Measurements from ENCODE around the gene ELF5. TPM values are rescaled to one million over a fixed set of nuclear protein-coding genes. Genes with fewer than 3 reads are reported as not detected.
A peak's percentile ranks its signal among the peaks of the same experiment; 100 is the strongest.

Gene ELF5
- total RNA-seq, 1 donor from 2014 or later: not detected

DNA sequence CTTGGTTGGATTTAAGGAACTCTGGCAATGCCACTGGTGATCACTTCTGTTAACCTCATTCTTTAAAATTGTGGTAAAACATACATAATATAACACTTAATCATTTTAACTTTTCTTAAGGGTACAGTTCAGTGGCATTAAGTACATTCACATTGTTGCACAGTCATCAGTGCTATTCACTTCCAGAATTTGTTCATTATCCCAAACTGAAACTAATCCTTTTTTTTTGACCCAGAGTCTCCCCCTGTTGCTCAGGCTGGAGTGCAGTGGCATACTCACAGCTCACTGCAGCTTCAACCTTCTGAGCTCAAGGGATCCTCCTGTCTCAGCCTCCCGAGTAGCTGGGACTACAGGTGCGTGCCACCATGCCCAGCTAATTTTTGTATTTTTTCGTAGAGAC lies 10.6 kb downstream of the ELF5 start:
- no peak overlapping the region for H3K27ac Mint-ChIP-seq (ENCODE audit: unreplicated experiment)
- H3K4me3 Mint-ChIP-seq: no peak overlapping the region
- no peaks in the 10 kb centered on the region for H3K27me3 Mint-ChIP-seq (ENCODE audit: low read depth)
- no peak for DNase-seq (ENCODE audit: low read depth, low spot score)
- no peak for TF ChIP-seq CTCF (conservative IDR thresholded peaks at IDR 0.05)
- peaks cover 13% of the 10 kb centered on the region for H3K4me1 Mint-ChIP-seq
- no peaks in the 10 kb centered on the region for H3K36me3 Mint-ChIP-seq (ENCODE audit: low read depth)
- no peaks in the 10 kb centered on the region for H3K9me3 Mint-ChIP-seq

DNA sequence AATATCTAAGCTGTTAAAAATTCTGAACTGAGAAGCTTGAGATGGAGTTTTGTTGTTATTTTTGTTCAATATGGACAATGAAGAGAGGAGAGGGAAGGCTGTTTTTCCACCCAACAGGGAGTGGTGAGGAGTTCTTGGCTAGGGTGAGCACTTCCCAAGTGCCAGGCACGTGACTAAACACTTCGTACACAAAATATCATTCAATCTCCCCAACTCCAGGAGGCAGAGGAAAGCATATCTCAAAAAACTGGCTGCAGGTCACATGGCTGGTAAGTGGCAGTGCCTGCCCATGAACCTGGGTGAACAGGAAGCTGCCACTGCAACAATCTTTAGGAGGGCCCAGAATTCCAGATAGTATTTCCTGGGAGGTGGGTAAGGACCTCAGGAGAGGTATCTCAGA lies 11.6 kb downstream of the ELF5 start:
- no peak for DNase-seq (ENCODE audit: low read depth, low spot score)
- TF ChIP-seq CTCF (conservative IDR thresholded peaks at IDR 0.05): no peak
- H3K9me3 Mint-ChIP-seq: no peaks in the 10 kb centered on the region
- no peaks in the 10 kb centered on the region for H3K27me3 Mint-ChIP-seq (ENCODE audit: low read depth)
- peak overlapping the region; percentile 53 for H3K27ac Mint-ChIP-seq (ENCODE audit: unreplicated experiment)
- peaks cover 13% of the 10 kb centered on the region for H3K4me1 Mint-ChIP-seq
- no peaks in the 10 kb centered on the region for H3K36me3 Mint-ChIP-seq (ENCODE audit: low read depth)
- H3K4me3 Mint-ChIP-seq: no peak overlapping the region

GRCh38 chr11:34501500-34501899 lies 12.1 kb downstream of the ELF5 start:
- H3K36me3 Mint-ChIP-seq (ENCODE audit: low read depth): no peaks in the 10 kb centered on the region
- H3K9me3 Mint-ChIP-seq: no peaks in the 10 kb centered on the region
- no peaks in the 10 kb centered on the region for H3K27me3 Mint-ChIP-seq (ENCODE audit: low read depth)
- H3K4me3 Mint-ChIP-seq: no peak overlapping the region
- H3K27ac Mint-ChIP-seq (ENCODE audit: unreplicated experiment): no peak overlapping the region
- H3K4me1 Mint-ChIP-seq: peaks cover 13% of the 10 kb centered on the region
- no peak for DNase-seq (ENCODE audit: low read depth, low spot score)
- TF ChIP-seq CTCF (conservative IDR thresholded peaks at IDR 0.05): no peak

- Mint-ChIP-seq H3K27me3 (ENCODE audit: low read depth) (no peaks in the 10 kb centered on the region), H3K4me1 (peaks cover 13% of the 10 kb centered on the region), H3K27ac (ENCODE audit: unreplicated experiment) (no peak overlapping the region), H3K9me3 (no peaks in the 10 kb centered on the region), H3K4me3 (no peak overlapping the region), H3K36me3 (ENCODE audit: low read depth) (no peaks in the 10 kb centered on the region)
- no peak for DNase-seq (ENCODE audit: low read depth, low spot score)
- TF ChIP-seq CTCF (conservative IDR thresholded peaks at IDR 0.05): no peak
Observed at GRCh38 chr11:34499719-34500500, 13.7 kb downstream of the ELF5 start.

GRCh38 chr11:34495724-34496377 lies 17.7 kb downstream of the ELF5 start:
- Mint-ChIP-seq H3K4me3 (no peak overlapping the region), H3K9me3 (no peaks in the 10 kb centered on the region)

More at GRCh38 chr11:34495724-34496377, 17.7 kb downstream of the ELF5 start:
- no peak for DNase-seq (ENCODE audit: low read depth, low spot score)
- Mint-ChIP-seq H3K4me1 (peaks cover 5% of the 10 kb centered on the region), H3K36me3 (ENCODE audit: low read depth) (no peaks in the 10 kb centered on the region), H3K27ac (ENCODE audit: unreplicated experiment) (no peak overlapping the region), H3K27me3 (ENCODE audit: low read depth) (no peaks in the 10 kb centered on the region)
- no peak for TF ChIP-seq CTCF (conservative IDR thresholded peaks at IDR 0.05)
